T-helper 9 cell (primary cell): ENCODE data around the gene GRM4.
A peak's percentile ranks its signal among the peaks of the same experiment; 100 is the strongest.
"Not testable (repeated sequence)": the region's sequence is repeated elsewhere in the genome, so short reads cannot be mapped to it uniquely, and the experiment has no call there.

Experiments
- DNase-seq: peaks from one replicate; pipeline ENCODE4 v3.0.0-alpha.2; 2020

The GRM4 gene

DNA sequence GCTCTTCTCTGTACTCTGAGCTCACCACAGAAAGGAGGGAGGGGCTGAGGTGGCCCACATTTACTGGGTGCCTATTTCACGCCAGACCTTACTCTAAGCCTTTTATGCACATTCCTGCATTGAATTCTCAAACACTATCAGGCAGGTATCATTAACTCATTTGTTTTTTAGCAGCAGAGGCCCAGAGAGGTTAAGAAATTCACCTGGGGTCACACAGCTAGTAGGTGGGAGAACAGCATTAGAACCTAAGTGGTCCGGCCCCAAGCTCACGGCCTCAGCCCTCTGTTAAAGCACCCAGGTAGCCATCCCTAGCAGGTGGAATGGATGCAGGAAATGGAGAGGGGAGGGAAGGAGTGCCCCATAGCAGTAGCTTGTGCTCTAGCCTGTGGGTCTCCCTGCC, 84.5 kb downstream of the GRM4 start:
- DNase-seq = no peak

DNA sequence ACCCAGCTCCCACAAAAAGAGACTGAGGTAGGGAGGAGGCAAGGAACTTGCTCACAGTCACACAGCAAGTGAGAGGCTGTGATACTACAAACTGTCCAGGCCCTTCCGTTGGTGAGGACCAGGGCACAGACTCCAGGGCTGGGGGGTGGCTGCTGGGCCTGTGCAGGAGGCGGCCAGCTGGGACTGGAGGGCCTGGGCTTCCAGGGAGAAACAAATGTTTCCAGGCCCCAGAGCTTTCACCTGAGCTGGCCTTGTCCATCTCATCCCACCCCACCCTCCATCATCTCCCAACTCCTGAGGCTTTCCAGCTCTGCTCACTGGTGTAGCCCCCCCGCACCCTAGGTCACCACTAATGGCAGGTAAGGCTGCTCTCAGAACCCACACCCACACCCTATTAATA, 86.0 kb downstream of the GRM4 start:
- DNase-seq = no peak

DNA sequence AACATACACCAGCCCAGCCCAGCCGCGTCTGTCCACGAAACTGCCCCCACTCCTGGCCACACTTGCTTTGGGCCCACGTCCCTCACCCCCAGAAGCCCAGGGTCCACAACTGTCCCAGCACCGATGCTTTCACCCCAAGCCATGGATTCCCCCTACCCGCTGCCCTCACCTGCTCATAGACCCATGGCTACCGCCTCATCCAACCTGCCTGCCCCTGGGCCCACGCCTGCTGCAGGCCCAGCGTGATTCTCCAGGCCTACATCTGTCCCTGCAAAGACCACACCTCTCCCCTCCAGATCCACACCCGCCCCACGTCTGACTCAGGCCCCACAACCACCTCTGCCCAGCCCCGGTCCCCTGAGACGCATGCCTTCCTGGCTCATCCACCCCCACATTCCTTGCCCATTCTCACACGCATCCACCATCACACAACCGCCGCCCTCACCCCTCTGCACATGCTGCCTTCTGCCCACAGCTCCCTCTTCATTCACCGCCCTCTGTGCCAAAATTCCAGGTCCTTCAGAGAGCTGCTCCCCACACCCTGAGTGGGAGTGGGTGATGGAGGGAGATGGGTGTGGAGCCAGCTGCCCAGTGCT, 86.7 kb downstream of the GRM4 start:
- no peak for DNase-seq

DNA sequence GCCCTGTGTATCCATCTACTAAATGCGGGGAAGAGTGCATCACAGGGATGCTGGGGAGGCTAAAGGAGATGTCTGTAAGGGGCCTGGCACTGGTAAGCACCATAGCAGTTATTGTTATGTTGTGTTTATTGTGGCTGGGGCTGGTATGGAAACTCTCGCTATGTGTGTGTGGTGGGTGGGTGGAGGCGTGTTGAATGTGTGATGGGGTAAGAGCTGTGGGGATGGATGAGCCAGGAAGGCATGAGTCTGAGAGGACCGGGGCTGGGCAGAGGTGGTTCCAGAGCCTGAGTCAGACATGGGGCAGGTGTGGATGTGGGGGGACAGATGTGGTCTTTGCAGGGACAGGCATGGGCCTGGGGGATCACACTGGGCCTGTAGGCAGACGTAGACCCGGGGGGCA, 88.1 kb downstream of the GRM4 start:
- DNase-seq = no peak

DNA sequence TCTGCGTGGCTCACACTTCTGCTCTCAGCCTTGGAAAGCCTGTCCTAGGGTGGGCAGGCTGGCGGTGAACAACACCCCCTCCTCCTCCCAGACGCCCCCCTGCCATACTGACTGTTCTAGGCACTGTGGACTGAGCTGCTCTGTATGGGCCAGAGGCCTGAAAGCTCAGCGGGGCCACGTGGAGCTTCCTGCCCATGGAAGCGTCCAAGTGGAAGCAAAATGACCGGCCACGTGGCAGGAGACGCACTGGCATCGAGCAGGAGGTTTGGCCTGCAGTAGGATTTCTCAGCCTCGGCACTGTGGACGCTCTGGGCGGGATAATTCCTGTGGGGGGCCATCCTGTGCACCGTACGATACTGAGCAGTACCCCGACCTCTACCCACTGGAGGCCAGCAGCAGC, 88.7 kb downstream of the GRM4 start:
- no peak for DNase-seq

DNA sequence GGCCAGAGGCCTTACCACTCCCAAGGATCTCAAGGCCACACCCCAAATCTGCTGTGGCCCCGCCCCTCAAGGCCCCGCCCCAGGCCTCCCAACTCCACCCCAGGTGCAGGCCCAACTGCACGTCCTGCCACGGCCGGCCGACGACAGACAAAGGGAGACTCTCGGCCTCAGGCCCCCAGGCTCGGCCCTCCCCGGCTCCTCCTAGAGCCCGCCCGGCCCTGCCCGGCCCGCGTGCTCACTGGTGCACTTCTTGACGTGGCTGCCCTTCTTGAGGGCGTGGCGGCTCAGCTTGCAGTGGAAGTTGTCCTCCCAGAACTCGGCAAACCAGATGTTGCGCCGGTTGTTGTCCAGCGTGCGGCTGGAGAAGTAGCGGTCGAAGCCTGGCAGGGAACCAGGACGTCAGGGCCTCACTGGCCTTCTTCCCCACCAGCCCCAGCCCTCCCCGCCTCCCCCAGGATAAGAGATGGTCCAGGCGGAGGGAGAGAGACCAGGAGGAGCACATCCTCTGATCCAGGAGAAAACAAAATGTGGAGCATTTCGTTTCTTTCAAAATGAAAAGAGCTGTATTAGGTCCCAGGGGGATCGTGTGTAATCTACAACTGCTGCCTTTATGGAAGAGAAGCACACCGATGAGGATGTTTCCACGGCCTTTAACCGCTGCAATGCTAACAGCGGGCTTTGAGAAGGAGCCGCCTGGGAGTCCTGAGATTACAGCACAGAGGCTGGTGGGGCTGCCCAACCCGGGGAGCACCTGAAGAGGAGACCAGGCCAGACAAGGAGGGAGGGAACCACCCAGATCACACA, 89.4 kb downstream of the GRM4 start:
- no peak for DNase-seq

DNA sequence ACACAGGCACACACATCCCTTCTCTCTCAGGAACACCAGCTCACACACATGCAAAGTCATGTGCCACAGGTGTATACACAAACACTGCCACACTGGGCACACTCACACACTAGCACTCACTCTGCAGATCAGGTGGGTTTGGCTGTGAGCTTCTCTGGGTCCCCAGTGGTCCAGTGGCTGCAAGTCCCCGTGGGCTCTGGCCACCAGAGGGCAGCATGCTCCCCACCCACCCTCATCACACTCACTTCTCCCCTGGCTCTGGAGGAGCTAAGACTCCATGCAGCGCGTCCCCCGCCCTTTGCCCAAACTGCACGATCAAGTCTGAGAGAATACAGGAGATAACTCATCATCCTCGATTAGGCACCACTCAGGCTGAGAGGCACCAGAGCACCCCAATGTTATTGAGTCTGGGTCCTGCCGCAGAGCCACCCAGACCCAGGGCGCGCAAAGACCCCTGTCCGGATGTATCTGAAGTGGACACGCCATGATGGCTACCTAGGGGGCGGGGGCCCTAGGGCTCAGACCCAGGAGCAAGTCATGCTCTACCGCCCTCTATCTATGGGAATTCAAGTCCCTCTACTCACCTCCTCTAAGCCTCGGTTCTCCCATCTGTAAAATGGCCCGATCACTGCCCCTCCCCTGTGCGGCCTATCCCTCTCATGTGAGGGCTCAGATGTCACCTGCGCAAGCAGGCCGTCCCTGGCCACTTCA, 90.5 kb downstream of the GRM4 start:
- DNase-seq = peak; percentile 50

DNA sequence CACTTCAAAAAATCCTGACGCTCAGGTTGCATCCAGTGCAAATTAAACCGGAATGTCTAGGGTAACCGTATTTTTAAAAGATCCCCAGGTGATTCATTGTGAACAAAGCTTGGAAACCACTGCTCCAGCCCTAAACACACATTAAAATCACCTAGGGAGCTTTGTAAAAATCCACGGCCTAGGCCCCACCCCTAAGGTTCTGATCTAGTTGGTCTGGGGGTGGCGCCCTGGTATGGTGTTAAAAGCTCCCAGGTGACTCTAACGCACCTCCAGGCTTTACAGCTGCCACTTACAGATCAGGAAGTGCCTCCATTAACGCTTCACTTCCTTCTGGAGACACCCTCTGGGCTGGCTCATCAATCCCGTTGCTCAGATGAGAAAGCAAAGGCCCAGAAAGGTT, 92.2 kb downstream of the GRM4 start:
- DNase-seq = no peak

DNA sequence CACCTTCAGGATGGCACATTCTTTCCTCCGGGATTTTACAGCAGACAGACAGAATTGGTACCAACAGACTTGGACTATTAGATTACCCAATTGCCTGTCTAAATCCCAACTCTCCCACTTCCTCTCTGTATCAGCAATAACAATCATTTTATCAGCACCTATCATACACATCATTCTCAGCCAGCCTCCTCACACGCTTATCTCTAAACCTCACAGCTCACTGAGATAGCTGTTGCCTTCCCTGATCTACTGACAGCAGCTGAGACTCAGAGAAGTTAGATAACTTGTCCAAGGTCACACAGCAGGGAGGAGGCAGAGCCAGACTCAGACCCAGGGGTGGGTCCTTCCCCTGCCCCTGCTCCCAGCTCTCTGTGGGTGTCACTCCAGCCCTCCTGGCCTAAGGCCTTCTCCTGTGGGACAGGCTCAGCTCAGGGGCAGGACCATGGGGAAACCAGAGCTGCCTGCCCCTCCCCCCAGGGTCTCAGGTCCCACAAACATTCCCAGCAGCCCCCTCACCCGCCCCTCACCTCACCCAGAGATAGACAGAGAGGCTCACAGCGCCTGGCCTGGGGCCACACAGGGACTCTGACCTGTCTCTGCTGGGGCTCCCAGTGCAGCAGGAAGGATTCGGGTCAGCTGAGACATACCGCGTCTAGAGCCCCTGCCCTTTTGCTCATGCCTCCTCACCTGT, 92.8 kb downstream of the GRM4 start:
- DNase-seq = no peak

DNA sequence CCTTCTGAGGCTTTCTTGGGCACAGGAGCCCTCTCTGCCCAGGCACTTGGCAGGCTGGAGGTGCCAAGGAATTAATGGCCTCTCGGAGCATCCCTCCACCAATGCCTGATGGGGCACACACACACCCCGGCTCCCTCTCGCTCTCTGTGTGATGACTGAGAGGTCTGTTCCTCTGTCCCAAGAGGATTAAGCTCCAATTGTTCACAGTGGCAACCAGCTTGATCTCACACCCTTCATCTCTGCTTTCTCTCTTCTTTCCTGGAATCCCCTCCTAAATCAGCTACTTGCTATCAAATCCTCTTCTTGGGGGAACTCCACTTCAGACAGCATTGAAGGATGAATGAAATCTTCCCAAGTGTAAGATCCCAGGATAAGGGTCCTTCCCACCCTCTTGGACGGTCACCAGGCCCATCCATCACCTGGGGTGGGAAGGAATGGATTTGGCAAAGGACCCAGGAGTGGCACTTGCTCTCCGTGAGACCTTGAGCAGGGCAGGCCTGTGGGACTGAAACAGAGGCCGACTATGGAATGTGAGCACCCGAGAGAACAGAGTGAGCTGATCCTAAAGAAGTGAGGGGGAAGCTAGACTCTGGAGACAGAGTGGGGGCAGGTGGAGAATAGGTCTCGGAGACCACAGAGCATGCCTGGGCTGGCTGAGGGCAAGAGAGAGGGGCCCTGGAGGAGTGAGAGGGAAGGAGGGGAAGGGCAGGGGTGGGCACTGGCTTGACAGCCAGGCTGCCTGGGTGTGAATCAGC, 93.6 kb downstream of the GRM4 start:
- no peak for DNase-seq

DNA sequence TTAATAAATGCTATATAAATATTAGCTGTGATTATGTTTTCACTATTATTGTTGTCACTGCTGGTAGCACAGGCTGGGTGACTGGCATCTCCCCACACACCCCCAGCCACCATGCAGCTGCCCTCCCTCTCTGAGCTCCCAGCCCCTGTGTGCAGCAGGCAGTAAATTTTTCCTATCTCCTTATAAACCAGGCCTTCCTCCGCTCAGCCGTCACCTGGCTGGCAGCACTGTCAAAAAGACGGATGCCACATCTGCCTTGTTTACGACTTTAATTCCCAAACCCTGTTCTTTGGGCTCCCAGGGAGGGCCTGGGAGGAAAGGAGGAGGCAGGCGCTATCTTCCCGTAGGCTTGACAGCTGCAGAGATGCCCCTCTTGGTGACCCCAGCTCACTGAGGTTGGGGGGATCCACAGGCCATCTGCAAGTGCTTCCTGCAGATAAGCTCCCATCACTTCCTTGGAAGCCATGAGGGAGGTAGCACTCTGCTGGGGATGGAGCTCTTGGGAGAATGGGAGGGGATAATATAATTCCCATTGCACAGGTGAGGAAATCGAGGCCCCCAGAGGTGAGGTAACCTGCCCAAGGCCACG, 94.5 kb downstream of the GRM4 start:
- no peak for DNase-seq

DNA sequence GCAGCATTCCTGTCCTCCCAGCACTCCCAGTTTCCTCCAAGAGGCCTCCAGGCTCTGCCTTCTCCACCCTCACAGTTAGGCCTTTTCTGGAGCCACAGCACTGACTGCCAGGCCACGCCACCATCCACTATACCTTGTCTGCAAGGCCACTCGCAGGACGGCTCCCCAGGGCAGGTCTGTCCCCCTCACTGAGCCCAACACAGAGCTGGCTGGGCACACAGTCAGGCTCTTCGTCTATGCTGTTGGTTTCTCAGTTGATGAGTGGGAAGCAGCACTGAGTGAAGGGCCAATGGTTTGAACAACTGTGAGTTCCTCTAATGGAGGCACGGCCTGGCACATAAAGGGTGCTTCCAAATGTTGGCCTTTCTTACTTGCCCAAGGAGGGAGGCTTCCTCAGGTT, 95.2 kb downstream of the GRM4 start:
- DNase-seq = no peak

DNA sequence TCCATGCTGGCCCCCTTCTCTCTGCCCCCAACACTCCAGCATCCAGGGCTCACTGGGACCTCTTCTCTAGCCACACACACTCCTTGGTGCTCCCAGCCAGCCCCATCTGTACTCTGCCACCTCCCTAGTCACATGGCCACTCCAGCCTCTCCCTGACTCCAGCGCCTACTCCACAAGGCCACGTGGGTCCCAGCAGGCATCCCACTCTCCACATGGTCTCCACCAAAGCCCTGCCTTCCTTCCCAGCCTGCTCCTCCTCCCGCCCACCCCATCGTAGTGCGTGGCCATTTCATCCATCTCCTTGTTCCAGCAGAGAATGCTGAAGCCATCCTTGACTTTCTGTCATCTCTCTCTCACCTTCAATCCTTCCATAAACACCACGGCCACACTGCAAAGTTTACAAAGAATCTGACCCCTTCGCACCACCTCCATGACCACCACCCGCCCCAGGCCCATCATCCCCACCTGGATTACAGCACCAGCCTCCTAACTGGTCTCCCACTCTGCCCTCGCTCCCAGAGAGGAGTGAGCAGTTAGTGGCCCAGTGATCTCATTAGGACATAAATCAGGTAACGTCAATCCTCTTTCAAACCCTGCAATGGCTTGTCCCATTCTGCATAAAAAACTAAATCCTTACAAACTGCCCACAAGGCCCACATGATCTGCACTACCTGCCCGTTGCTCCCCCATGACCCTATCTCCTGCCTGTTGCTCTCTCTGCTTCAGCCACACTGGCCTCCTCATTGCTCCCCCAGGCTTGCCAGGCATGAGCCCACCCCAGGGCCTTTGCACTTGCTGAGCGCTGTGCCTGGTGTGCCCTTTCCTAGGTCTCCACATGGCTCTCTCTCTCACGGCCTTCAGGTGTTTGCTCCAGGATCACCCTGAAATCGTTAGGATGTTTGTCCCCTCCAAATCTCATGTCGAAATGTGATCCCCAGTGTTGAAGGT, 96.2 kb downstream of the GRM4 start:
- no peak for DNase-seq

DNA sequence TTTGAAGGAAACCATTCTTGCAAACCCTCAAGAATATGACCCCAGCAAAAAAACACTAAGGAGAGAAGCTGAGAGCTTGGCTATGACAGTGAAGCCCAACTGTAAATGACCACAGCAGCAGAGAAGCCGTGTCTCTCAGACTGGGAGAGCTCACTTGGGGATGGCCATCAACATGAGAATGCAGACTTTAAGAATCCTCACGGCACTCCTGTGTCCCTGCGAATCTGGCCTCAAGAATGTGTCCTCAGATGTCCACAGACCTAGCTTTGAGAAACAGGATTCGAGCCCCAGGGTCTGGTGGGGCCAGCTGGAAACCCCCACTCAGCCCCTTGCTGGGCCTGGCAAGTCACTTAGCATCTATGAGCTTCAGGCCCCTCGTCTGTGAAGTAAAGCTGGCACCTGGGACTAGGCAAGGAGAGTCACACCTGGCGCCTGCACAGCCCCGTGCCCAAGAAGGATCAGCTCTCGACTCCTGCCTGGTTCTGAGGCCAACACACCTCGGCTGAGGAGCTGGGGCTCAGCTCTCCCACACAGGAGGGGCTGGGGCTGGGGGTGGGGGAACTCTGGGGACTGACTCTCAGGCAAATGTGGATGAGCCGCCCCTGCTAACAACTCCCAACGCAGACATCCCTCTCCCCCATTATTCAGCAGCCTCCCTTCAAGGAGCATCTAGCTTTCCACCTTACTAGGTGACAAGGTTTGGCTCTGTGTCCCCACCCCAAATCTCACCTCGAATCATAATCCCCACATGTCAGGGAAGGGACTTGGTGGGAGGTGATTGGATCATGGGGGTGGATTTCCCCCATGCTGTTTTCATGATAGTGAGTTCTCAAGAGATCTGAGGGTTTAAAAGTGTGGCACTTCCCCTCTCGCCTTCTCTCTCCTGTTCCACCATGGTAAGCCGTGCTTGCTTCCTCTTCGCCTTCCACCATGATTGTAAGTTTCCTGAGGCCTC, 97.7 kb downstream of the GRM4 start:
- DNase-seq = no peak

DNA sequence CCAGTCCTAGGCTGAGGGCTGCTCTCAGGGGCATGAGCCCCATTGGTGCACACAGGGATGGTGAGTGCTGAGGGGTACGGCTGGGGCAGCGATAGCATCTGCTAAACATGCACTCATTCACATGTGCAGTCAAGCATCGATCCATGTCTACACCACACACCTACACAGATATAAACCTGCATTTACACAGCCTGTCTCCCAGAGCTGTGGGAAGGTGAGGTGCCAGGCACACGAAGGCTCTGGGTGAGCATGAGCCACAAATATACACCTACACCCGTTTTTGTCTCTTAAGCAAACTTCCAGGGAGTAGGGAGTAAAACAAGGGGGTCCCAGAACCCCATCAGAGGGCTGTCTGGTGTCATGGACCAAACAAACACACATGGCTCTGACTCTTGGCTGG, 99.3 kb downstream of the GRM4 start:
- no peak for DNase-seq

DNA sequence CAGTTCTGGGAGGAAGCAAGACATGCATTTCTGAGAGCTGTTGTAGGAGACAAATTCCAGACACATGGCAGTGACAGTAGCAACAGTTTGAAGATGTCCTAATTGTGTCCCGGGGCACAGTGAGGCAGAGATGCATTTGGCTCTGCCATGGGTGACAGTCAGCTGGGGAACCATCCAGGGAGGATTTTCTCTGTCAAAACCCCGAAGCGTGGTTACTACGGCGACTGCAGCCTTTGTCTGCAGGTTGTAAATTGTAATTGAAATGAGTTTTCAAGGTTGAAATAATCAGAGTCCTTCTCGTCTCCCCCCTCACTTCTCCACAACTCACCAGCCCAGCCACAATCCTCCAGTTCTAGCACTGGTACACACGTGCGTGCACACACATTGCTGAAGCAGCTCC, 100.1 kb downstream of the GRM4 start:
- DNase-seq = no peak

DNA sequence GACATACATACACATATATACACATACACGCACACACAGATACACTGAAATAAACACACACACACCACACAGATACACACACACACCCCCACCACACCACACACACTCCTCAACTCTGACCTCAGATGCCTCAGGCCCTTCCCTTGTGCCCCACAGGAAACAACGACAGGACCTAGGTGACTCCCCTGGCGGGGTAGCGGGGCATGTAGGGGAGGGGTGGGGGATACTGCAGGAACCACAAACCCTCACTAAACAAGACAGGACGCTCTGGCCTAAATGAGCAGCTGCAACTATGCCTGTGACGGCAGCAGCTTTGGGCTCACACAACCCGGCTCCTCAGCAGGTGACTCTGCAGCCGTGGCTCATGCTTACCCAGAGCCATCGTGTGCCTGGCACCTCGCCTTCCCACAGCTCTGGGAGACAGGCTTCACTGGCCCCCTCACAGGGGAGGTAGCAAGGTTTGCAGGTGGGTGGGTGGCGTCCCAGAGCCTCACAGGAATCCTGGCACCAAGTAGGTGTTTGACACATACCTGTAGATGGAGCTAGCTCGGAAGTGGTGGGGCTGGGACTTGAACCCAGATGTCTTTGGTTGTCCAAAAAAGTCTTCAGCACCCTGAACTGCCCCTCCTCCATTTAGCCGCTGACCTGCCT, 100.8 kb downstream of the GRM4 start:
- DNase-seq = no peak

DNA sequence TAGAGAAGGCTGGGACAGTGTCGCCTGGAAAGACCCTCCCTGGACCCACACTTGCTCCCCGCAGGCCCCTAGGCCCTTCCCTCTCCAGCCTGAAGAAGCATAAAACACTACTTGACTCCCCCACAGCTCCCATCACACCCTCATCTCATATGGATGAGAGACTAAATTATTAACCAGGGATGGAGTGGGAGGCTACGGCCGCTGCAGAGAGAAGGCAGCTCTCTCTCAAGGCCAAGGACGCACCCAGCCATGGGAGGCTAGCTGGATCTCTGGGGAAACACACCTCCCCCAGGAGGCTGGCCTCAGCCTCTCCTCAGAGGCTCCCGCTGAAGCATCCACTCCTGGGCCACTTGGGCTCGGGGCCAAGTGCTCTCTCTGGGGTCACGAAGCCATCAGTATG, 102.5 kb downstream of the GRM4 start:
- no peak for DNase-seq

DNA sequence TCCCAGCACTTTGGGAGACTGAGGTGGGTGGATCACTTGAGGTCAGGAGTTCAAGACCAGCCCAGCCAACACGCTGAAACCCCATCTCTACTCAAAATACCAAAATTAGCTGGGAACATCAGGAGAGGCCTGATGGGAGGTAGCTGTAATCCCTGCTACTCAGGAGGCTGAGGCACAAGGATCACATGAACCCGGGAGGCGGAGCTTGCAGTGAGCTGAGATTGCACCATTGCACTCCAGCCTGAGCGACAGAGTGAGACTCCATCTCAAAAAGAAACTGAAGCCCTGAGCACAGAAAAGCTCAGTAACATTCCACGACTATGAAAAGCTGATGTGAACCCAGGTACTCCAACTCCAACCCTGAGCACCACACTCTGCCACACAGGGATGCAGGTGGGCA, 103.9 kb downstream of the GRM4 start:
- DNase-seq = not testable (repeated sequence)
